Measurements from ENCODE around the gene TLE4. TPM values are rescaled to one million over a fixed set of nuclear protein-coding genes. Genes with fewer than 3 reads are reported as not detected.

Gene TLE4
- total and polyA plus RNA-seq, 2 experiments from 2014 or later: 45.8 to 72.9 TPM

DNA sequence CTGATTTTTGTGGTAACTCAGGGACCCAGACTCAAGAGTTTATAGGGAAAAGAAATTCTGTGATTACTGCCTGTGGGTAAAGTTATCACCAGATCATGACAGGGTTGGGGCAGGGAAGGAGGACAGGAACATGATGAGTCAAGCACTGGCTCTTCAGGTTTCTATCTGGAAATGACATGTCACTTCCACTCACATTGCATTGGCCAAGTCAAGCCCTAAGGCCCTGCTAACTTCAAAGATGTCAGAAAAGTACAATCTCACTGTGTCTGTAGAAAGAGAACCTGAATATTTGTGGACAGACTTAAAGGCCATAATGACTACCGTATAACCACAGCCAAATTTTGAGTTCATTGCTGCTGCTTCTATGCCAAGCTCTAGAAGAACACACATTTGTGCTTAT lies 187.7 kb downstream of the TLE4 start (continued):
- TF ChIP-seq, protein P1, sequence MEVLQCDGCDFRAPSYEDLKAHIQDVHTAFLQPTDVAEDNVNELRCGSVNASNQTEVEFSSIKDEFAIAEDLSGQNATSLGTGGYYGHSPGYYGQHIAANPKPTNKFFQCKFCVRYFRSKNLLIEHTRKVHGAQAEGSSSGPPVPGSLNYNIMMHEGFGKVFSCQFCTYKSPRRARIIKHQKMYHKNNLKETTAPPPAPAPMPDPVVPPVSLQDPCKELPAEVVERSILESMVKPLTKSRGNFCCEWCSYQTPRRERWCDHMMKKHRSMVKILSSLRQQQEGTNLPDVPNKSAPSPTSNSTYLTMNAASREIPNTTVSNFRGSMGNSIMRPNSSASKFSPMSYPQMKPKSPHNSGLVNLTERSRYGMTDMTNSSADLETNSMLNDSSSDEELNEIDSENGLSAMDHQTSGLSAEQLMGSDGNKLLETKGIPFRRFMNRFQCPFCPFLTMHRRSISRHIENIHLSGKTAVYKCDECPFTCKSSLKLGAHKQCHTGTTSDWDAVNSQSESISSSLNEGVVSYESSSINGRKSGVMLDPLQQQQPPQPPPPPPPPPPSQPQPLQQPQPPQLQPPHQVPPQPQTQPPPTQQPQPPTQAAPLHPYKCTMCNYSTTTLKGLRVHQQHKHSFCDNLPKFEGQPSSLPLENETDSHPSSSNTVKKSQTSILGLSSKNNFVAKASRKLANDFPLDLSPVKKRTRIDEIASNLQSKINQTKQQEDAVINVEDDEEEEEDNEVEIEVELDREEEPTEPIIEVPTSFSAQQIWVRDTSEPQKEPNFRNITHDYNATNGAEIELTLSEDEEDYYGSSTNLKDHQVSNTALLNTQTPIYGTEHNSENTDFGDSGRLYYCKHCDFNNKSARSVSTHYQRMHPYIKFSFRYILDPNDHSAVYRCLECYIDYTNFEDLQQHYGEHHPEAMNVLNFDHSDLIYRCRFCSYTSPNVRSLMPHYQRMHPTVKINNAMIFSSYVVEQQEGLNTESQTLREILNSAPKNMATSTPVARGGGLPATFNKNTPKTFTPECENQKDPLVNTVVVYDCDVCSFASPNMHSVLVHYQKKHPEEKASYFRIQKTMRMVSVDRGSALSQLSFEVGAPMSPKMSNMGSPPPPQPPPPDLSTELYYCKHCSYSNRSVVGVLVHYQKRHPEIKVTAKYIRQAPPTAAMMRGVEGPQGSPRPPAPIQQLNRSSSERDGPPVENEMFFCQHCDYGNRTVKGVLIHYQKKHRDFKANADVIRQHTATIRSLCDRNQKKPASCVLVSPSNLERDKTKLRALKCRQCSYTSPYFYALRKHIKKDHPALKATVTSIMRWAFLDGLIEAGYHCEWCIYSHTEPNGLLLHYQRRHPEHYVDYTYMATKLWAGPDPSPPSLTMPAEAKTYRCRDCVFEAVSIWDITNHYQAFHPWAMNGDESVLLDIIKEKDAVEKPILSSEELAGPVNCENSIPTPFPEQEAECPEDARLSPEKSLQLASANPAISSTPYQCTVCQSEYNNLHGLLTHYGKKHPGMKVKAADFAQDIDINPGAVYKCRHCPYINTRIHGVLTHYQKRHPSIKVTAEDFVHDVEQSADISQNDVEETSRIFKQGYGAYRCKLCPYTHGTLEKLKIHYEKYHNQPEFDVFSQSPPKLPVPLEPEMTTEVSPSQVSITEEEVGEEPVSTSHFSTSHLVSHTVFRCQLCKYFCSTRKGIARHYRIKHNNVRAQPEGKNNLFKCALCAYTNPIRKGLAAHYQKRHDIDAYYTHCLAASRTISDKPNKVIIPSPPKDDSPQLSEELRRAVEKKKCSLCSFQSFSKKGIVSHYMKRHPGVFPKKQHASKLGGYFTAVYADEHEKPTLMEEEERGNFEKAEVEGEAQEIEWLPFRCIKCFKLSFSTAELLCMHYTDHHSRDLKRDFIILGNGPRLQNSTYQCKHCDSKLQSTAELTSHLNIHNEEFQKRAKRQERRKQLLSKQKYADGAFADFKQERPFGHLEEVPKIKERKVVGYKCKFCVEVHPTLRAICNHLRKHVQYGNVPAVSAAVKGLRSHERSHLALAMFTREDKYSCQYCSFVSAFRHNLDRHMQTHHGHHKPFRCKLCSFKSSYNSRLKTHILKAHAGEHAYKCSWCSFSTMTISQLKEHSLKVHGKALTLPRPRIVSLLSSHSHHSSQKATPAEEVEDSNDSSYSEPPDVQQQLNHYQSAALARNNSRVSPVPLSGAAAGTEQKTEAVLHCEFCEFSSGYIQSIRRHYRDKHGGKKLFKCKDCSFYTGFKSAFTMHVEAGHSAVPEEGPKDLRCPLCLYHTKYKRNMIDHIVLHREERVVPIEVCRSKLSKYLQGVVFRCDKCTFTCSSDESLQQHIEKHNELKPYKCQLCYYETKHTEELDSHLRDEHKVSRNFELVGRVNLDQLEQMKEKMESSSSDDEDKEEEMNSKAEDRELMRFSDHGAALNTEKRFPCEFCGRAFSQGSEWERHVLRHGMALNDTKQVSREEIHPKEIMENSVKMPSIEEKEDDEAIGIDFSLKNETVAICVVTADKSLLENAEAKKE (CRISPR knock-in tag; IDR thresholded peaks at IDR 0.05): no peak
- TF ChIP-seq CREB1 (CRISPR knock-in tag; IDR thresholded peaks at IDR 0.05; ENCODE audit: low read depth): no peak

DNA sequence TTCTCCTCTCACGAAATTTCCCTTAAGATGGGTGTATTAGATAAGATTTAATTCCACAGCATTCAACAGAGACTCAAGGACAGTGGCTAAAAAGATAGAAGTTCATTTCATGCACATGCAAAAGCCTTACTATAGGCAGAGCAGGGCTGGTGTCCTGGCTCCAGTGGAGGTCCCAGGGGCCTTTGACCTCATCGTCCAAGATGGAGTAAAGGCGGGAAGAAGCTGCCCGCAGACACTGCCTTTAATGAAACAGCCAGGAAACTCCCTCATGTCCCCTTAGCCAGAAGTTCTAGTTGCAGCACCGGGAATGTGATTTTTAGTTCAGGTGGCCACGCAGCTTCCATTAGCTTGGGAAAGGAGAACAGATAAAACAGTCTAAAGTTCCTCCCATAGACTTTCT lies 190.3 kb downstream of the TLE4 start:
- no peak for TF ChIP-seq ZNF331 (CRISPR knock-in tag; IDR thresholded peaks at IDR 0.05; ENCODE audit: low read depth)
- TF ChIP-seq, protein P1 (CRISPR knock-in tag; IDR thresholded peaks at IDR 0.05): no peak
- TF ChIP-seq POLR2AphosphoS5 (IDR thresholded peaks at IDR 0.05; ENCODE audit: low read depth): no peak
- no peak for TF ChIP-seq JUNB (IDR thresholded peaks at IDR 0.05; ENCODE audit: unreplicated experiment)
- TF ChIP-seq CREB1 (CRISPR knock-in tag; IDR thresholded peaks at IDR 0.05; ENCODE audit: low read depth): no peak
- H3K4me3 ChIP-seq: no peak overlapping the region
- H3K9me3 Mint-ChIP-seq: no peaks in the 10 kb centered on the region
- no peaks in the 10 kb centered on the region for H3K79me2 ChIP-seq (replicated peaks; ENCODE audit: insufficient read depth)
- H3K4me1 Mint-ChIP-seq: 0 out of 3 replicates have a peak, but pooled peaks cover 2% of the 10 kb centered on the region
- H3K9me2 ChIP-seq (ENCODE audit: insufficient read depth): peaks cover 11% of the 10 kb centered on the region; the same call in 1 of the 2 replicates
- 0 out of 2 replicates have a peak overlapping the region, but pooled peaks have one; percentile 32 for H2AFZ ChIP-seq
- H3K4me1 ChIP-seq (ENCODE audit: insufficient read depth): no peaks in the 10 kb centered on the region
- H3K36me3 ChIP-seq (ENCODE audit: insufficient read depth): no peaks in the 10 kb centered on the region
- no peaks in the 10 kb centered on the region for H3K27me3 ChIP-seq (ENCODE audit: insufficient read depth)
- no peak for DNase-seq (ENCODE audit: low spot score)
- ATAC-seq: no peak
- H3K27me3 Mint-ChIP-seq (ENCODE audit: insufficient read depth, low read depth, poor library complexity): peaks cover 1% of the 10 kb centered on the region
- H3F3A ChIP-seq (replicated peaks; ENCODE audit: low read depth): no peaks in the 10 kb centered on the region
- H3K36me3 Mint-ChIP-seq (ENCODE audit: low read depth): peaks cover 3% of the 10 kb centered on the region; the same call in 1 of the 3 replicates
- H3K4me2 ChIP-seq: no peak overlapping the region
- no peak overlapping the region for H3K27ac Mint-ChIP-seq
- no peak overlapping the region for H3K27ac ChIP-seq (ENCODE audit: low read depth)
- H3K4me3 Mint-ChIP-seq: no peak overlapping the region
- H4K20me1 ChIP-seq (replicated peaks; ENCODE audit: insufficient read depth): no peaks in the 10 kb centered on the region

Data from GM23338 (cell line).